Measurements from ENCODE around the gene RPLP2.
A peak's percentile ranks its signal among the peaks of the same experiment; 100 is the strongest.

Gene RPLP2

DNA sequence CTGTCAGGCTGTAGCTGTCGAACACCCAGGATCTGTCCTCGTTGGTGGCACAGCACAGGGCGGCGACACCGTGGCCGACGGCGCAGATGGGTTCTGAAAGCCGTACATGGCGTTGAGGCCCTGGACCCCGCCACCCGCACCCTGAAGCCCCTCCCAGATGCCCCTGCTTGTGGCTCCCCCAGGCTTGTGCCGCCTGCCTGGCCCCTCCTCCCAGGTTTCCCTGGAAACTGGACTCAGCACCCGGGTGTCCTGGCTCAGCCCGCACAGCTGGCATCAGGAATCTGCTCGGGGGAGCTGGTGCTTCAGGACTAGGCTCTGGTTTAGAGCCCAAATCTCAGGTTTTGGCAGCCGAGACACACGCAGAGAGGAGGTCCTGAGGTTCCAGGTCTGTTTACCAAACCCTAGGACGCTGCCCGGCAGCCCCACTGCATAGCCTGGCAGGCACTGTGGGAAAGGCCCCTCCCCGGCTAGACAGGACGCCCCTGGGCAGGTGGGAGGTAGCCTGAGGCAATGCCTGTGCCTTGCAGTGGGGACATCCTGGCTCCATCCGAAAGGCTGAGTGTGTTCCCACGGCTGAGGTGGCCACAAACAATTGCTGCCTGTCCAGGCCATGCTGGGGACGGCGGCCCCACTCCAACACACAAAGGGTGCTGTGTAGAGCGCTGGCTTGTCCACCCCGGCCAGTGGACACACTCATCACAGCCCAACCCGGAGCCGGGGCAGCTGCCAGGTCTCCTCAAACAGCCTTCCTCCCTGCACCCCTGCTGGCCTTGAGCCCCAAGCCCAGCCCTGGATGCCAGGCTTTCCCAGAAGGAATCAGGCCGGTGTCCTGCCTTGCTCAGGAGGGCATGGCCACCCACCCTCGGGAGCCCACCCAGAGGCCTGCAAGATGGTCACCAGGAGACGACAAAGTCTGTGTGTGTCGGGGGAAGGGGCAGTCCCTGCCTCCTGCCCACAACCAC lies 37.1 kb upstream of the RPLP2 start:
- Histone ChIP-seq H3K9me3 (ENCODE audit: control insufficient read depth, insufficient read depth, low read depth, low read length) (no peaks in the 10 kb centered on the region), H3K36me3 (ENCODE audit: control insufficient read depth in 2 of 2, insufficient read depth in 1 of 2, low read length in 2 of 2) (peaks cover 0 to 54% of the 10 kb centered on the region in 2 experiments; a peak in 2 of 3 replicates), H3K4me1 (ENCODE audit: control insufficient read depth, insufficient read depth, low read length) (no peaks in the 10 kb centered on the region; the same call in 1 of the 2 replicates), H3K27ac (ENCODE audit: extremely low read depth, low read depth, low read length) (no peak overlapping the region), H3K4me3 (ENCODE audit: low read depth, low read length) (no peak overlapping the region)
- TF ChIP-seq, protein P1, sequence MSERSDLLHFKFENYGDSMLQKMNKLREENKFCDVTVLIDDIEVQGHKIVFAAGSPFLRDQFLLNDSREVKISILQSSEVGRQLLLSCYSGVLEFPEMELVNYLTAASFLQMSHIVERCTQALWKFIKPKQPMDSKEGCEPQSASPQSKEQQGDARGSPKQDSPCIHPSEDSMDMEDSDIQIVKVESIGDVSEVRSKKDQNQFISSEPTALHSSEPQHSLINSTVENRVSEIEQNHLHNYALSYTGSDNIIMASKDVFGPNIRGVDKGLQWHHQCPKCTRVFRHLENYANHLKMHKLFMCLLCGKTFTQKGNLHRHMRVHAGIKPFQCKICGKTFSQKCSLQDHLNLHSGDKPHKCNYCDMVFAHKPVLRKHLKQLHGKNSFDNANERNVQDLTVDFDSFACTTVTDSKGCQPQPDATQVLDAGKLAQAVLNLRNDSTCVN (tag by site-specific recombination; optimal IDR thresholded peaks at IDR 0.05) = no peak
- TF ChIP-seq, protein P2, sequence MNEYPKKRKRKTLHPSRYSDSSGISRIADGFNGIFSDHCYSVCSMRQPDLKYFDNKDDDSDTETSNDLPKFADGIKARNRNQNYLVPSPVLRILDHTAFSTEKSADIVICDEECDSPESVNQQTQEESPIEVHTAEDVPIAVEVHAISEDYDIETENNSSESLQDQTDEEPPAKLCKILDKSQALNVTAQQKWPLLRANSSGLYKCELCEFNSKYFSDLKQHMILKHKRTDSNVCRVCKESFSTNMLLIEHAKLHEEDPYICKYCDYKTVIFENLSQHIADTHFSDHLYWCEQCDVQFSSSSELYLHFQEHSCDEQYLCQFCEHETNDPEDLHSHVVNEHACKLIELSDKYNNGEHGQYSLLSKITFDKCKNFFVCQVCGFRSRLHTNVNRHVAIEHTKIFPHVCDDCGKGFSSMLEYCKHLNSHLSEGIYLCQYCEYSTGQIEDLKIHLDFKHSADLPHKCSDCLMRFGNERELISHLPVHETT (tag by site-specific recombination; IDR thresholded peaks at IDR 0.05) = no peak
- TF ChIP-seq ZBTB17 (tag by site-specific recombination; IDR thresholded peaks at IDR 0.05) (no peak), ZNF561 (tag by site-specific recombination; IDR thresholded peaks at IDR 0.05; ENCODE audit: borderline replicate concordance) (no peak)
- POLR2A ChIA-PET = interaction anchor here (1.1 kb wide), 1 partner anchor 25 kb away, joined by 4 read pairs; no protein-coding TSS in a partner anchor
- CTCF ChIA-PET = interaction anchor here (0.7 to 1.0 kb wide), 2 partner anchors 9 to 45 kb away, joined by 3 read pairs; no protein-coding TSS in a partner anchor

GRCh38 chr11:773425-773824 lies 36.3 kb upstream of the RPLP2 start:
- TF ChIP-seq GLIS2 (tag by site-specific recombination; IDR thresholded peaks at IDR 0.05) (peak; percentile 25; the same call in 1 of the 2 replicates), ZNF112 (tag by site-specific recombination; IDR thresholded peaks at IDR 0.05) (no peak)
- Histone ChIP-seq H3K36me3 (ENCODE audit: control insufficient read depth in 2 of 2, insufficient read depth in 1 of 2, low read length in 2 of 2) (peaks cover 0 to 56% of the 10 kb centered on the region in 2 experiments; a peak in 2 of 3 replicates), H3K4me1 (ENCODE audit: control insufficient read depth, insufficient read depth, low read length) (no peaks in the 10 kb centered on the region; the same call in 1 of the 2 replicates), H3K9me3 (ENCODE audit: control insufficient read depth, insufficient read depth, low read depth, low read length) (no peaks in the 10 kb centered on the region), H3K27ac (ENCODE audit: extremely low read depth, low read depth, low read length) (no peak overlapping the region), H3K4me3 (ENCODE audit: low read depth, low read length) (no peak overlapping the region)
- CTCF ChIA-PET = interaction anchor here (0.7 to 1.0 kb wide), 2 partner anchors 9 to 46 kb away, joined by 3 read pairs; no protein-coding TSS in a partner anchor
- POLR2A ChIA-PET = interaction anchor here (1.1 kb wide), 1 partner anchor 25 kb away, joined by 4 read pairs; no protein-coding TSS in a partner anchor

DNA sequence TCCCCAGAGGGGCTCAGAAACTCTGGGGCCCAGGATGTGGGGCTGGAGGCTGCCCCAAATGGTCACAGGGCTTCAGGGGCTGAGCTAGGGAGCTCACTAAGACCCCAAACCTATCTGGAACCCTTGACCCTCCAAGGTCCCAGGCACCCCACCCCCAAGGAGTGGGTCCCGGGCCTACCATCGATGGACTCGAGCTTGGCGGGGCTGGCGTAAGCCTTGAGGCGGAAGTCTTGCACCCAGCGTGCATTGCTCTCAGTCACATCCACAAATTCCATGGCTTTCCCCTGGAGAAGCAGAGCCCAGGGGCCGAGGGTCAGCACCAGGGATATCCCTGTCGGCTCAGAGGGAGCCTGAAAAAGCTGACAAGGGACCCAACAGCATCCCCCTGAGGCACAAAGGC lies 35.9 kb upstream of the RPLP2 start:
- Histone ChIP-seq H3K36me3 (ENCODE audit: control insufficient read depth in 2 of 2, insufficient read depth in 1 of 2, low read length in 2 of 2) (peaks cover 0 to 60% of the 10 kb centered on the region in 2 experiments; a peak in 2 of 3 replicates), H3K9me3 (ENCODE audit: control insufficient read depth, insufficient read depth, low read depth, low read length) (no peaks in the 10 kb centered on the region)
- POLR2A ChIA-PET = interaction anchor here (1.1 kb wide), 1 partner anchor 26 kb away, joined by 4 read pairs; no protein-coding TSS in a partner anchor

More for the DNA sequence above, 35.9 kb upstream of the RPLP2 start:
- Histone ChIP-seq H3K27ac (ENCODE audit: extremely low read depth, low read depth, low read length) (no peak overlapping the region), H3K4me1 (ENCODE audit: control insufficient read depth, insufficient read depth, low read length) (no peaks in the 10 kb centered on the region; the same call in 1 of the 2 replicates), H3K4me3 (ENCODE audit: low read depth, low read length) (no peak overlapping the region)
- CTCF ChIA-PET = interaction anchor here (0.7 to 1.0 kb wide), 2 partner anchors 10 to 46 kb away, joined by 3 read pairs; no protein-coding TSS in a partner anchor
- TF ChIP-seq ZNF155 (tag by site-specific recombination; IDR thresholded peaks at IDR 0.05) (no peak), ZNF791 (tag by site-specific recombination; IDR thresholded peaks at IDR 0.05) (no peak), ZNF280C (tag by site-specific recombination; IDR thresholded peaks at IDR 0.05) (no peak), ZSCAN16 (tag by site-specific recombination; IDR thresholded peaks at IDR 0.05) (no peak), SCRT1 (tag by site-specific recombination; IDR thresholded peaks at IDR 0.05; ENCODE audit: borderline replicate concordance) (no peak), HOXC10 (CRISPR knock-in tag; IDR thresholded peaks at IDR 0.05) (no peak)

Measured in HEK293 (cell line).